SJSA1 (cell line): ENCODE data around the gene LAS1L. TPM values are rescaled to one million over a fixed set of nuclear protein-coding genes. Genes with fewer than 3 reads are reported as not detected.
A peak's percentile ranks its signal among the peaks of the same experiment; 100 is the strongest.
"Not testable (repeated sequence)": the region's sequence is repeated elsewhere in the genome, so short reads cannot be mapped to it uniquely, and the experiment has no call there.

ENCODE experiments used
- DNase-seq, 2 experiments: peaks; one replicate each; pipeline ENCODE4 v3.0.0-alpha.2; 2015 to 2020; ENCODE audit warnings: low spot score in 2 of 2, low read depth in 1 of 2
- H3K27ac ChIP-seq: fragments of 250-450 bp; sonication (Bioruptor Pico); 2 replicates; pipeline ENCODE4 v1.5.1; 2020; ENCODE audit warnings: mild to moderate bottlenecking, moderate library complexity
- H3K27me3 ChIP-seq: fragments of 250-450 bp; sonication (Bioruptor Pico); replicated peaks from 2 replicates; pipeline ENCODE4 v1.5.1; 2020; ENCODE audit warnings: mild to moderate bottlenecking, moderate library complexity
- H3K36me3 ChIP-seq: fragments of 250-450 bp; sonication (Bioruptor Pico); 2 replicates; pipeline ENCODE4 v1.5.1; 2020; ENCODE audit warnings: mild to moderate bottlenecking
- H3K4me1 ChIP-seq: fragments of 250-450 bp; sonication (Bioruptor Pico); replicated peaks from 2 replicates; pipeline ENCODE4 v1.6.1; 2021; ENCODE audit warnings: mild to moderate bottlenecking
- H3K4me3 ChIP-seq: fragments of 250-450 bp; sonication (Bioruptor Pico); 2 replicates; pipeline ENCODE4 v1.5.1; 2020; ENCODE audit warnings: mild to moderate bottlenecking
- H3K9me3 ChIP-seq: fragments of 250-450 bp; sonication (Bioruptor Pico); replicated peaks from 2 replicates; pipeline ENCODE4 v1.5.1; 2020; ENCODE audit warnings: mild to moderate bottlenecking
- total RNA-seq: library from RNA; depleted of rRNA; stranded (reverse); fragments of >200 nt; shearing (Covaris generic); gene quantifications from 2 replicates; pipeline ENCODE4 v1.2.3, GENCODE V29; 2014

Gene LAS1L
- total RNA-seq, 1 experiment from 2014 or later: 43.8 TPM

- no peak overlapping the region for H3K27ac ChIP-seq
- H3K9me3 ChIP-seq: no peaks in the 10 kb centered on the region
- H3K4me3 ChIP-seq: no peak overlapping the region
- peaks cover 20% of the 10 kb centered on the region for H3K4me1 ChIP-seq
- H3K36me3 ChIP-seq: peaks cover 8% of the 10 kb centered on the region
- no peak for DNase-seq
- H3K27me3 ChIP-seq: no peaks in the 10 kb centered on the region
These were observed 1.7 kb upstream of the LAS1L start for GRCh38 chrX:65536291-65536690.

- peaks cover 14% of the 10 kb centered on the region for H3K4me1 ChIP-seq
- no peaks in the 10 kb centered on the region for H3K9me3 ChIP-seq
- H3K36me3 ChIP-seq: peaks cover 25% of the 10 kb centered on the region
- H3K4me3 ChIP-seq: no peak overlapping the region
- DNase-seq: no peak
- no peaks in the 10 kb centered on the region for H3K27me3 ChIP-seq
- H3K27ac ChIP-seq: no peak overlapping the region
These were observed 2.6 kb downstream of the LAS1L start for GRCh38 chrX:65532016-65532415.

DNA sequence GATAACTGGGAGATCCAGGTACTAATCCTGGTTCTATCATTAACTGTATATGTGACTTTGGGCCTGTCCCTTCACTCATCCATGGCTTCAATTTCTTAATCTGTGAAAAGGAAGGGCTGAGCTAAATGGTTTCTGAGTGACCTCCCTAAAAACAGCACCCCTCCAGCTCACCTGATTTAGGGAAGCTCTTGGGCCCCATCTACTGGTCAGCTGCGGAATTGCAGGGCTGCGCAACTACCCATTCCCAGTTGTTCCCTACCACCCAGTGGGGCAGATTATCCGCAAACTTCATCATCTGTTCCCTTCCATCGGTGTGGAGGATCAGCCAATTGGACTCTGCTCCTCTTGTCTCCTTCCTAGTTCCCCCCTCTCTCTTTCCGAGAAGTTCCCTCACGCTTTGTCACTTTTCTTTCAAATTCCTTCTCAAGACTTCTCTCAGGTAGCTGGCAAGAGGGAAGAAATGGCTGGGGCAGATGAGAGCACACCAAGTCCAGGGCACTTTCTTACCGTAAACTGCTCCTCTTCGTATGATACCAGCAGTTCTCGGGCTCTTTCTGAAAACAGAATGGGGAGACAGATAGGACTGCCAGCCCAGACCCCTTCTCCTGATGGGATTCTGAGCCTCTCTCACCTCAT, 5.8 kb downstream of the LAS1L start:
- Histone ChIP-seq H3K27ac (no peak overlapping the region), H3K36me3 (peaks cover 35% of the 10 kb centered on the region), H3K4me1 (peaks cover 6% of the 10 kb centered on the region; the same call in 1 of the 2 replicates), H3K4me3 (no peak overlapping the region), H3K27me3 (no peaks in the 10 kb centered on the region), H3K9me3 (no peaks in the 10 kb centered on the region)
- peak; percentile 26 to 48 for DNase-seq

- Histone ChIP-seq H3K4me1 (peaks cover 2% of the 10 kb centered on the region; the same call in 1 of the 2 replicates), H3K27ac (no peak overlapping the region), H3K36me3 (peaks cover 35% of the 10 kb centered on the region), H3K27me3 (no peaks in the 10 kb centered on the region), H3K4me3 (no peak overlapping the region), H3K9me3 (no peaks in the 10 kb centered on the region)
- no peak for DNase-seq
These were observed 6.3 kb downstream of the LAS1L start for GRCh38 chrX:65528293-65528692.

- H3K4me3 ChIP-seq: no peak overlapping the region
- H3K36me3 ChIP-seq: peaks cover 39% of the 10 kb centered on the region
- no peaks in the 10 kb centered on the region for H3K4me1 ChIP-seq
- no peak for DNase-seq
- H3K9me3 ChIP-seq: no peaks in the 10 kb centered on the region
- H3K27ac ChIP-seq: no peak overlapping the region
- no peaks in the 10 kb centered on the region for H3K27me3 ChIP-seq
These were observed 10.4 kb downstream of the LAS1L start for GRCh38 chrX:65524139-65524538.

- Histone ChIP-seq H3K27ac (no peak overlapping the region), H3K4me3 (no peak overlapping the region), H3K9me3 (no peaks in the 10 kb centered on the region), H3K36me3 (peaks cover 27% of the 10 kb centered on the region), H3K4me1 (no peaks in the 10 kb centered on the region), H3K27me3 (no peaks in the 10 kb centered on the region)
- no peak for DNase-seq
These were observed 11.7 kb downstream of the LAS1L start for GRCh38 chrX:65522739-65523372.

DNA sequence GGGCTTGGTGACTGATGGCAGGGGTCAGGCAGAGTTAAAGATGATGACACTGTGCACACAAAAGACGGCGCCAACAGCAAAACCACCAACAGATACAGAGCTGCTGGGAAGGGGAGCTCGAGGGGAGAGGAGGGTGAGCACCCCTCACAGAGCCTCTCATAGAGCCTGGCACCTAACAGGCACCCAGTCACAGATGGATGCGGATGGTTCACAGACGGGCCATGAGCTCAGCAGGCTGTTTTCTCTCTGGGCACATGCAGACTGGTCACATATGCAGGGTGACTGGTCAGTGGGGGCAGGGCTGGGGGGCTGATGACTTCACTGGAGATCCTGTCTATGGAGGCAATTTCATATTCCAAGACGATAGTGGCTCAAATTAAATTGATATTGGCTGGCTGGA, 15.1 kb downstream of the LAS1L start:
- not testable (repeated sequence) for H3K9me3 ChIP-seq, H3K27ac ChIP-seq, H3K27me3 ChIP-seq, H3K4me3 ChIP-seq, H3K4me1 ChIP-seq, DNase-seq
- peaks cover 16% of the 10 kb centered on the region for H3K36me3 ChIP-seq

DNA sequence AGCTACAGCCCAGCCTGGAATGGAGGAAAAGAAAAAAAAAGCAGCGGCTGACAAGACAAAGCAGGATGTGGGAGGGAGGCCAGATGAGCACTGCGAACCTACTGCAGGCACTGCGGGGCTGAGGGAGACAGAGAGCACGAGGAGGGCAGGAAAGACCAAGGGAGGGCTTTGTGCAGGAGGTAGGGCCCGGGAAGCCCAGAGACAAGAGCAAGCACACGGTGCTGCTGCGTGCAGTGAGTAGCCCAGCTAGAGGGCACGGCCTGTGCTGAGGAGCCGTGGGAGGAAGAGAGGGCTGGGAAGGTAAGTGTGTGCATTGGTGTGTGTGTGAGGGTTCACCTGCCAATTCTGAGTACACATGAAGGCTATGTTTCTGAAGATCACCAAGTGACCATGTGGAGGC, 15.6 kb downstream of the LAS1L start:
- not testable (repeated sequence) for H3K27ac ChIP-seq, H3K4me1 ChIP-seq, DNase-seq, H3K9me3 ChIP-seq, H3K4me3 ChIP-seq, H3K27me3 ChIP-seq
- H3K36me3 ChIP-seq: peaks cover 16% of the 10 kb centered on the region

DNA sequence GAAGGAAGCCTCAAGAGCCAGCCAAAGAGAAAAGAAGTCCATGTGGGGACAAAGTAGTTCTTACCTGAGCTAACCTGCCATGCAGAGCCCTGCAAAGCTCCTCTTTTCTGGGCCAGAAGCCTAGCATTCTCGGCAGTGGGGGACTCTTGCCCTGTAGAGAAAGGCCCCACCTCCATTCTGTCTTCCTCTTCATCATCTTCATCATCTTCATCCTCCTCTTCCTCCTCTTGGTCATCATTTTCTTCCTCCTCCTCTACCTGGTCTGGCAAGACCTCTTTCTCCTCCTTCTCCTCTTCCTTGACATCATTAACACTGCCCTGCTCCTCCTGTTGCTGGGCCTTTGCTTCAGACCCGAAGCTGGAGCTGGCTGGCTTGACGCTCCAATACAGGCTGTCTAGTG, 16.7 kb downstream of the LAS1L start:
- no peak for DNase-seq

DNA sequence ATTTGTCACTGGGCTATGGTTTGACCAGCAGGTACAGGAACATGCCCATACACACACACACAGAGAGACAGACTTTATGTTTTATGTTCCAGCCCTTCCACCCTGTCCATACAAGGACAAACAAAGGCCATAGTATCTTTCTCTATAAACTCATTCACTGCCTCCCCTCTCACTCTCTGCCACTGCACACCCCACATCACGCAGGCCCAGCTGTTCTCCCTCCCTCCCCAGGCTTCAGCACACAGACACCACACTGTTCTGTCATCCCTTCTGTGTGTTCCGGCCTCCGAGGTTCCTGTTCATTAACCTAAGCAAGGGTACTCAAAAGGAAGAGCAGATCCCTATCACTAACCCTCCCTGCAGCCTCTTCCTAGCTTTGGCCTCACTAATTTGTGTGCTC, 17.8 kb downstream of the LAS1L start:
- H3K4me3 ChIP-seq: no peak overlapping the region
- no peak overlapping the region for H3K27ac ChIP-seq
- DNase-seq: no peak
- H3K27me3 ChIP-seq: no peaks in the 10 kb centered on the region
- peaks cover 13% of the 10 kb centered on the region for H3K36me3 ChIP-seq
- no peaks in the 10 kb centered on the region for H3K4me1 ChIP-seq
- H3K9me3 ChIP-seq: no peaks in the 10 kb centered on the region

More for the DNA sequence above, 16.7 kb downstream of the LAS1L start:
- H3K4me3 ChIP-seq: no peak overlapping the region
- no peaks in the 10 kb centered on the region for H3K27me3 ChIP-seq
- no peaks in the 10 kb centered on the region for H3K4me1 ChIP-seq
- no peaks in the 10 kb centered on the region for H3K9me3 ChIP-seq
- H3K27ac ChIP-seq: no peak overlapping the region
- H3K36me3 ChIP-seq: peaks cover 16% of the 10 kb centered on the region

- no peak overlapping the region for H3K27ac ChIP-seq
- peaks cover 2% of the 10 kb centered on the region for H3K36me3 ChIP-seq
- no peak overlapping the region for H3K4me3 ChIP-seq
- no peaks in the 10 kb centered on the region for H3K27me3 ChIP-seq
- no peaks in the 10 kb centered on the region for H3K4me1 ChIP-seq
- DNase-seq: no peak
- no peaks in the 10 kb centered on the region for H3K9me3 ChIP-seq
These were observed 21.0 kb downstream of the LAS1L start for GRCh38 chrX:65513610-65514009.

DNA sequence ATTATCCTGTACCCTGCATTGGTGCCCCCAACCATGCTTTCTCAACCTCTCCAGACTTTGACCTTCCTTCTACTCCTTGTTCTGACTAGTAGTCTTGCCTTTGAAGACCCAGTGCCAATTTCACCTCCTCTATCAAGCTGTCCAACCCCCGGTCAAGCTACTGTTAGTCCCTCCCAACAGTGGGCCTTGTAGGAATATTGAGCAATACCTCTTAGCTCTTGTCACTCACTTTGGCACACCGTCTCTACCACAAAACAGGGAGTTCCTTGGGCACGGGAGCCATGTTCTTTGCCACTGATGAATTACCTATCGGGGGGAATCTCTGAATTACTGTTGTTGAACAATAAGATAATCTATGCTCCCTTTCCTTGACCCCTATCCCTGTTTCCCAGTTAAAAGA, 25.2 kb downstream of the LAS1L start:
- H3K27me3 ChIP-seq: no peaks in the 10 kb centered on the region
- no peak overlapping the region for H3K4me3 ChIP-seq
- no peak for DNase-seq
- no peaks in the 10 kb centered on the region for H3K9me3 ChIP-seq
- H3K36me3 ChIP-seq: no peaks in the 10 kb centered on the region; the same call in 1 of the 2 replicates
- H3K4me1 ChIP-seq: peaks cover 9% of the 10 kb centered on the region
- H3K27ac ChIP-seq: no peak overlapping the region

GRCh38 chrX:65508851-65509250, 25.7 kb downstream of the LAS1L start:
- H3K27me3 ChIP-seq: no peaks in the 10 kb centered on the region
- H3K27ac ChIP-seq: no peak overlapping the region
- no peak overlapping the region for H3K4me3 ChIP-seq
- H3K36me3 ChIP-seq: no peaks in the 10 kb centered on the region; the same call in 1 of the 2 replicates
- H3K4me1 ChIP-seq: peaks cover 9% of the 10 kb centered on the region
- no peaks in the 10 kb centered on the region for H3K9me3 ChIP-seq
- DNase-seq: no peak

GRCh38 chrX:65502618-65503017, 32.0 kb downstream of the LAS1L start:
- H3K27ac ChIP-seq: no peak overlapping the region
- H3K9me3 ChIP-seq: no peaks in the 10 kb centered on the region
- H3K27me3 ChIP-seq: no peaks in the 10 kb centered on the region
- DNase-seq: no peak
- no peak overlapping the region for H3K4me3 ChIP-seq
- no peaks in the 10 kb centered on the region for H3K36me3 ChIP-seq
- peaks cover 4% of the 10 kb centered on the region for H3K4me1 ChIP-seq
